Frontal cortex (tissue), 4 donors: ENCODE results near the gene STX1A. TPM values are rescaled to one million over a fixed set of nuclear protein-coding genes. Genes with fewer than 3 reads are reported as not detected.

Source experiments
- DNase-seq, 2 donors: peaks; one replicate each; pipeline ENCODE4 v3.0.0; 2012; ENCODE audit warnings: low spot score in 2 of 2
- FAIRE-seq: peaks from 2 replicates; lab custom pipeline; 2012; peaks lifted over from hg19 to GRCh38; lab: Jason Lieb, UNC
- total RNA-seq: library from RNA; depleted of rRNA; stranded (reverse); fragments of >200 nt; gene quantifications from one replicate; pipeline ENCODE4 v1.2.3, GENCODE V29; 2014
- donor health status: control.
- donor health status: control.
- donor health status: control.

The STX1A gene
- 62.0 TPM for total RNA-seq

GRCh38 chr7:73718905-73719805 is at the start of gene STX1A:
Gene STX1A, minus strand, starts transcription at chr7:73719669. Its CDS starts 38 bp downstream, at chr7:73719631.
- FAIRE-seq = no peak
- DNase-seq = peak; percentile 91 to 94

DNA sequence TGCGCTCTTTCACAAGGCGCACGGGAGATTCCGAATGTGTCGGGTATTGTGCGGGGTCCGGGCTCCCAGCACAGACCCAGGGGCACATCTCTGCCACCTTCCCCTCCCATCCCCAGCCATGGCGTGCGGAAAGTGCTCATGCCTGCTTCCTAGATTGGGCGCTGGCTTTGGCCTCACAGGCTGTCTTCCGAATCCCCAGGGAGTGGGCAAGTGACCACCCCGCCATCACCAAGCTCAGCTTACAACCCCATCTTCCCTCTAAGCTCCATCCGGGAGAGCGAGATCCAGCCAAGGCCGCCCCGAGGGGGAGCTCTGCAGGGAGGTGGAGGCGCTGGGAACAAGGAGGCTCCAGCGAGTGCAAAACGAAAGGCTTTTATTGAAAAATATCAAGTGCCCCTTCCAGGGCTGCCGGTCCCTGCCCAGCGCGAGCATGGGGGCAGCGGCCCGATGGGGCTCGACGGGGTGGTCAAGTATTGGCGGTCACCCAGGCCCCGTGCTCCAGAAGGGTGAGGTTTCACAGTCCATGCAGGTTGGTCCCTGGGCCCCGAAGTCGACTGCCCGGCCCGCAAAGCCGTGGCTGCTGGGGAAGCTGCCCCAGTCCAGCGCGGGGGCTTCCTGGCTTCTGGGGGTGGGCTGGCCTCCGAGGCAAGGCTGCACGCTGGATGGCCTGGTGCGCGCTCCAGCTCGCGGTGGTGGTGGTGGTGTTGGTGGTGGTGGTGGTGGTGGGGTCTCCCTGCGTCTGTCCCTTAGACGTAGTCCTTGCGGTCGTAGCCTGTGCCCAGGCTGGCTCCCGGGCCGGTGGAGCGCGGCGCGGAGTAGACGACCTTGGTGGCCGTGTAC is 49.4 kb upstream of the STX1A start:
- no peak for DNase-seq

DNA sequence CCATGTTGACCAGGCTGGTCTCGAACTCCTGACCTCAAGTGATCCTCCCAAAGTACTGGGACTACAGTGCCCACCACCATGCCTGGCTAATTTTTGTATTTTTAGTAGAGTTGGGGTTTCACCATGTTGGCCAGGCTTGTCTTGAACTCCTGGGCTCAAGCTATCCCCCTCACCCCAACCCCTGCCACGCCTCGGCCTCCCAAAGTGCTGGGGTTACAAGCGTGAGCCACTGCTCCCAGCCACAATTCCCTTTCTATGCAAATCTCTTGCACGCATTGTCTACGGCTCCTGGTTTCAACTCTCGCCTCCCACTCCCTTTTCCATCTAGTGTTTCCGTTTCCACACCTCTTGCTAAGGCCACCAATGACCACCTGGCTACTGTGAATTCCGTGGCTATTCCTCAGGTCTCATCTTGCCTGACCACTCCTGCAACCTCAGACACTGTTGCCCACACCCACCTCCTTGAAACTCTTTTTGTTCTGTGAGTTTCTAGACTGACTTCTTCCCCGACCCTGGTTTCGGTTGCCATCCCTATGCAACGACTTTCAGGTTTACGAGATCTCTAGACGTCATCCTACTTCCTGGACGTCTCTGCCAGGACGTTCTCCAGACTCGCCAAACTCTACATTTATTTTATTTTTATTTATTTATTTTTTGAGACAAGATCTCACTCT is 47.2 kb upstream of the STX1A start:
- DNase-seq (no peak), FAIRE-seq (no peak)

More for the DNA sequence above, 49.4 kb upstream of the STX1A start:
- FAIRE-seq = no peak

DNA sequence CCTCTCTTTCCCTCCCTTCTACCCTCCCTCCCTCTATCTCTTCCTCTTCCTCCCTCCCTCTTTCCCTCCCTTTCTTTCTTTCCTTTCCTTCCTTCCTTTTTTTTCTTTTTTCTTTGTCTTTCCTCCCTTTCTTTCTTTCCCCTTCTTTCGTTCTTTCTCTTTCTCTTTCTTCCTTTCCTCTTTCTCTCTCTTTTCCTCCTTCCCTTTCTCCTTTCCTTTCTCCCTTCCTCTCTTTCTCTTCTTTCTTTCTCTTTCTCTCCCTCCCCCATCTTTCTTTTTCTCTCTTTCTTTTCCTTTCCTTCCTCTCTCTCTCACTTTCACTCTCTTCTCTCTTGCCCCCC is 43.2 kb upstream of the STX1A start:
- no peak for FAIRE-seq
- DNase-seq = no peak

- FAIRE-seq (no peak), DNase-seq (no peak)
Measured at GRCh38 chr7:73761854-73762658, 42.6 kb upstream of the STX1A start.

GRCh38 chr7:73758581-73759138 is 39.2 kb upstream of the STX1A start:
- no peak for FAIRE-seq
- DNase-seq = no peak

GRCh38 chr7:73749931-73750776 is 30.7 kb upstream of the STX1A start:
- no peak for FAIRE-seq
- no peak for DNase-seq

DNA sequence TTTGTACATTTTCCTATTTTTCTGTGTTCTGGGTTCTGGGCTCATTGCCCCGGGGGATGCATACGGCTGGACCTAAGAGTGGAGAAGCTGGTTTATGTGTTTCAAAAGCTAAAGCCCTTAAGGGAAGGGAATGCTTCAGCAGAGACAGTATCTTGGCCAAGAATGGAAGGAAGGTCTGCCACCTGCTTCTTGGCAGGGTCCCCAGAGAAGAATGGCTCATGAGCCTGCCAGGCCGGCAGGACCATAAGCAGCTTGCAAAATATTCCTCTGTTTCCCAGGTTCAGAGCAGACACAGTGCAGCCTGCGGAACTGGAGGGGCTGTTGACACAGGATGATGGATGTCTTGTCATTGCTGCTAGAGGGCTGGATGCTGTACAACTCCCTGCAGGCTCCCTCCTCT is 26.9 kb upstream of the STX1A start:
- FAIRE-seq (no peak), DNase-seq (no peak)

DNA sequence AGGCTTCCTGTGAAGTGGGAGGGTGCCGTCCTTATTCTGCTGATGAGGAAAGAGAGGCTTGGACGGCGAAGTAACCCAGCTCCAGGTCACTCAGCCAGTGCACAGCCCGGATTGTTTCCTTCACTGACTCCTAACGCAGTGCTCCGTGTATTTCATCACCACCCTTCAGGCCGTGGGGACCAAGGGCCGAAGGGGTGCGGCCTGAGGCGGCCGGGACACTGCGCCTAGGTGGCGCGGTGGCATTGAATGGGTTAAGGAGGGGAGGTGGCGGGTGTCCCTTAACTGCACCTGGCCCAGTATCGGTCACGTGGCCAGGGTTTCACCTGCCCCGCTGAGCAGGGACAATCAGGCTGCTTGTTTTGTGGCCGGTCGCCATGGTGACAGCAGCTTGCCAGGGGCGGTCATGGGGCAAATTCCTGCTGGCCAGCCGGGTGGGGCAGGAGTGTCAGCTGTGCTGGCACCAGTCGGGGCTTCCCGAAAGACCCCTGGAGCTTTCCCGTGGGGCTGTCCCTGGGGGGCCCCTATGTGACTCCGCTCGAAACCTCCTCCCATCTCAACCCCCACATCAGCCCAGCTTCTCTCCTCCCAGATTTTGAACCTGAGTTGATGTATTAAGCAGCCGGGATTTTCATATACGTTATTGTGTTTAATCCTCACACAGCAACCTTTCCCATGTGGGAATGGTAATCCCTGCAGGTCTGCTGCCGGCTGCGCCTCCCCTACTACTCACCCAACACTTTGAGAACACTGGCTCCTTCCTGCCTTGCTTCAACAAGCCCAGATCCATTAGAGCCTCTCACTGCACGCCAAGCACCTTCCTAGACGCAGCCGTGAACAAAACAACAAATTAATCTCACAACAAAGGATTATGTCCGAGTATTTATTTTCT is 23.5 kb upstream of the STX1A start:
- DNase-seq = no peak

GRCh38 chr7:73742338-73742752 is 22.9 kb upstream of the STX1A start:
- no peak for FAIRE-seq
- no peak for DNase-seq

More for the DNA sequence above, 23.5 kb upstream of the STX1A start:
- no peak for FAIRE-seq

DNA sequence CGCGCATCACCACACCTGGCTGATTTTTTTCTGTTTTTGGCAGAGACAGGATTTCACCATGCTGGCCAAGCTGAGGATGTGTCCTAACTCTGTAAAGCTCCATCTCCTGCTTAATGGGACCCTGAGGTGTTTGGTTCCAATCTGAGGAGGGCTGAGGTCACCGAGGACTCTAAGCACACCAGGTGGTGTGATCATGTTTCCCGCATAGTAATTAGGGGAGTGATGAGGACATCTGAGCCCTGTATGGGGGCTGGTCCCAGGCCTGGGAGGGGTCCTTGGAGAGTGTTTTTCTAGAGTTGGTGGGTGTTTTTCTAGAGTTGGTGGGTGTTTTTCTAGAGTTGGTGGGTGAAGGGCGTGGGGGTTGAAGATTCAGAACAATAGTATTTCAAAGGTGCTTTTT is 22.1 kb upstream of the STX1A start:
- DNase-seq = no peak
- FAIRE-seq = no peak

DNA sequence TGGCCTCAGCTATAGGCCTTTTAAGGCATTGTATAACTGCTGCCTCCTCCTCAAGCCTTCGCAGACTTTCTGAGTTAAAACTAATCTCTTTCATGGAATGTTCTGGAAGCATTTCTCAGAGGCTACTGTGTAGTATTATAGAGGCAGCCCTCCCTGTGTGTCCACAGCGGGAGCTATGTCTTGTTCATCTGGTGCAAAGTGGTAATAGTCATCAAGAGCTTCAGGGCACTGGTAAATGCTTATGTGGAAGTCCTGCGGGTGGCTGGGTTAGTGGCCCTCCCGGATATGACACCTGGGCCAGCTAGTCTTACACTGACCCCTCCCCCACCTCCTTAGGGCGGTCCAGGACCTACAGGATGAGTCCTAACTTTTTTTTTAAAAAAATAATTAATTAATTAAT is 21.3 kb upstream of the STX1A start:
- FAIRE-seq (no peak), DNase-seq (no peak)

DNA sequence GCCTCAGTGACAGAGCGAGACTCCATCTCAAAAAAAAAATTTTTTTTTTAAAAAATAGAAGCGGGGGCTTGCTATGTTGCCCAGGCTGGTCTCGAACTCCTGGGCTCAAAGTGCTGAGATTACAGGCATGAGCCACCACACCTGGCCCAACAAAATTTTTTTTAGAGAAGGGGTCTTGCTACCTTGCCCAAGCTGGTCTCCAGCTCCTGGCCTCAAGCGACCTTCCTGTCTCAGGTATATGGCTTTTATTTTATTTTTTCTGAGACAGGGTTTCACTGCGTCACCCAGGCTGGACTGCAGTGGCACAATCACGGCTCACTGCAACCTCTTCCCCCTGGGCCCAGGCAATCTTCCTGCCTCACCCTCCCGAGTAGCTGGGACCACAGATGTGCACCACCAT is 20.7 kb upstream of the STX1A start:
- DNase-seq = no peak
- no peak for FAIRE-seq

- DNase-seq (no peak), FAIRE-seq (no peak)
Measured at GRCh38 chr7:73739387-73739767, 19.9 kb upstream of the STX1A start.

GRCh38 chr7:73738612-73739386 is 19.3 kb upstream of the STX1A start, which contains the start of gene ABHD11:
Gene ABHD11, minus strand, starts transcription at chr7:73738802. Its CDS starts 32 bp downstream, at chr7:73738770.
- peak; percentile 99 for DNase-seq
- FAIRE-seq = no peak

- FAIRE-seq = no peak
Measured at GRCh38 chr7:73738220-73738611, 18.7 kb upstream of the STX1A start.

More at GRCh38 chr7:73738220-73738611, 18.7 kb upstream of the STX1A start:
- DNase-seq = peak; percentile 62 to 75
